Measurements from ENCODE around the gene AGTR2. TPM values are rescaled to one million over a fixed set of nuclear protein-coding genes. Genes with fewer than 3 reads are reported as not detected.
"Not testable (repeated sequence)": the region's sequence is repeated elsewhere in the genome, so short reads cannot be mapped to it uniquely, and the experiment has no call there.

AGTR2 gene
- total and polyA plus RNA-seq, 7 experiments from 2014 or later: not detected

- Histone ChIP-seq H3K27ac (ENCODE audit: low read depth, low read length) (no peak overlapping the region), H3K9me3 (ENCODE audit: control insufficient read depth in 2 of 3, low read length in 3 of 3) (no peaks in the 10 kb centered on the region), H3K27me3 (ENCODE audit: control insufficient read depth in 2 of 2, insufficient read depth in 2 of 2, low read length in 2 of 2) (no peaks in the 10 kb centered on the region), H3K4me1 (ENCODE audit: control insufficient read depth in 2 of 2, insufficient read depth in 2 of 2, low read length in 2 of 2) (no peaks in the 10 kb centered on the region), H3K36me3 (ENCODE audit: control insufficient read depth in 2 of 3, insufficient read depth in 3 of 3, low read length in 3 of 3) (no peaks in the 10 kb centered on the region), H3K4me3 (ENCODE audit: low read length) (no peak overlapping the region)
- CTCF ChIA-PET: no interaction called here
- H3K27me3 Mint-ChIP-seq: no peaks in the 10 kb centered on the region
- H3K9me3 Mint-ChIP-seq: peaks cover 0 to 11% (median 0%) of the 10 kb centered on the region in 11 donors
- intact Hi-C loops (cut with micrococcal nuclease): no loop called here
- POLR2A ChIA-PET: no interaction called here
- H3K4me1 Mint-ChIP-seq: no peaks in the 10 kb centered on the region
- no peaks in the 10 kb centered on the region for H3K36me3 Mint-ChIP-seq
- no peak for ATAC-seq
- no peak overlapping the region for H3K4me3 Mint-ChIP-seq
- no peak overlapping the region for H3K27ac Mint-ChIP-seq
- DNase-seq: no peak
Observed at GRCh38 chrX:116194649-116195048, 24.1 kb downstream of the AGTR2 start.

GRCh38 chrX:116198235-116198634, 27.7 kb downstream of the AGTR2 start:
- Mint-ChIP-seq H3K4me1 (no peaks in the 10 kb centered on the region), H3K4me3 (no peak overlapping the region), H3K27me3 (no peaks in the 10 kb centered on the region), H3K36me3 (no peaks in the 10 kb centered on the region), H3K9me3 (no peaks in the 10 kb centered on the region), H3K27ac (no peak overlapping the region)
- Histone ChIP-seq H3K9me3 (ENCODE audit: control insufficient read depth in 2 of 3, low read length in 3 of 3) (no peaks in the 10 kb centered on the region), H3K27ac (ENCODE audit: low read depth, low read length) (no peak overlapping the region), H3K4me3 (ENCODE audit: low read length) (no peak overlapping the region), H3K4me1 (ENCODE audit: control insufficient read depth in 2 of 2, insufficient read depth in 2 of 2, low read length in 2 of 2) (no peaks in the 10 kb centered on the region), H3K27me3 (ENCODE audit: control insufficient read depth in 2 of 2, insufficient read depth in 2 of 2, low read length in 2 of 2) (no peaks in the 10 kb centered on the region), H3K36me3 (ENCODE audit: control insufficient read depth in 2 of 3, insufficient read depth in 3 of 3, low read length in 3 of 3) (no peaks in the 10 kb centered on the region)
- CTCF ChIA-PET: no interaction called here
- DNase-seq (no peak), ATAC-seq (no peak)
- intact Hi-C loops (cut with micrococcal nuclease): no loop called here
- POLR2A ChIA-PET: no interaction called here

GRCh38 chrX:116198810-116199209, 28.3 kb downstream of the AGTR2 start:
- no peaks in the 10 kb centered on the region for H3K4me1 ChIP-seq (ENCODE audit: control insufficient read depth in 2 of 2, insufficient read depth in 2 of 2, low read length in 2 of 2)
- DNase-seq (no peak), ATAC-seq (no peak)
- intact Hi-C loops (cut with micrococcal nuclease): no loop called here
- H3K36me3 ChIP-seq (ENCODE audit: control insufficient read depth in 2 of 3, insufficient read depth in 3 of 3, low read length in 3 of 3): no peaks in the 10 kb centered on the region
- H3K4me3 ChIP-seq (ENCODE audit: low read length): no peak overlapping the region
- POLR2A ChIA-PET: no interaction called here
- Mint-ChIP-seq H3K4me1 (no peaks in the 10 kb centered on the region), H3K27ac (no peak overlapping the region), H3K36me3 (no peaks in the 10 kb centered on the region), H3K4me3 (no peak overlapping the region), H3K27me3 (no peaks in the 10 kb centered on the region), H3K9me3 (no peaks in the 10 kb centered on the region)
- H3K27ac ChIP-seq (ENCODE audit: low read depth, low read length): no peak overlapping the region
- no peaks in the 10 kb centered on the region for H3K9me3 ChIP-seq (ENCODE audit: control insufficient read depth in 2 of 3, low read length in 3 of 3)
- no peaks in the 10 kb centered on the region for H3K27me3 ChIP-seq (ENCODE audit: control insufficient read depth in 2 of 2, insufficient read depth in 2 of 2, low read length in 2 of 2)
- CTCF ChIA-PET: no interaction called here

GRCh38 chrX:116204932-116205331, 34.4 kb downstream of the AGTR2 start:
- Mint-ChIP-seq H3K9me3 (no peaks in the 10 kb centered on the region), H3K4me1 (no peaks in the 10 kb centered on the region), H3K27ac (no peak overlapping the region), H3K36me3 (no peaks in the 10 kb centered on the region), H3K27me3 (no peaks in the 10 kb centered on the region), H3K4me3 (no peak overlapping the region)
- CTCF ChIA-PET: no interaction called here
- Histone ChIP-seq H3K27ac (ENCODE audit: low read depth, low read length) (no peak overlapping the region), H3K4me1 (ENCODE audit: control insufficient read depth in 2 of 2, insufficient read depth in 2 of 2, low read length in 2 of 2) (no peaks in the 10 kb centered on the region), H3K36me3 (ENCODE audit: control insufficient read depth in 2 of 3, insufficient read depth in 3 of 3, low read length in 3 of 3) (no peaks in the 10 kb centered on the region), H3K4me3 (ENCODE audit: low read length) (no peak overlapping the region), H3K9me3 (ENCODE audit: control insufficient read depth in 2 of 3, low read length in 3 of 3) (no peaks in the 10 kb centered on the region), H3K27me3 (ENCODE audit: control insufficient read depth in 2 of 2, insufficient read depth in 2 of 2, low read length in 2 of 2) (no peaks in the 10 kb centered on the region)
- intact Hi-C loops (cut with micrococcal nuclease): no loop called here
- DNase-seq: no peak
- no peak for ATAC-seq
- POLR2A ChIA-PET: no interaction called here

GRCh38 chrX:116213262-116213661, 42.7 kb downstream of the AGTR2 start:
- CTCF ChIA-PET: no interaction called here
- no peak overlapping the region for H3K4me3 Mint-ChIP-seq

GRCh38 chrX:116217080-116217479, 46.5 kb downstream of the AGTR2 start:
- H3K36me3 Mint-ChIP-seq; H3K4me3 ChIP-seq (ENCODE audit: low read length); POLR2A ChIA-PET; H3K36me3 ChIP-seq (ENCODE audit: control insufficient read depth in 2 of 3, insufficient read depth in 3 of 3, low read length in 3 of 3); CTCF ChIA-PET; intact Hi-C loops (cut with micrococcal nuclease); ATAC-seq; H3K27me3 Mint-ChIP-seq; H3K27ac Mint-ChIP-seq; DNase-seq; H3K4me1 Mint-ChIP-seq; H3K9me3 Mint-ChIP-seq; H3K27me3 ChIP-seq (ENCODE audit: control insufficient read depth in 2 of 2, insufficient read depth in 2 of 2, low read length in 2 of 2); H3K27ac ChIP-seq (ENCODE audit: low read depth, low read length); H3K9me3 ChIP-seq (ENCODE audit: control insufficient read depth in 2 of 3, low read length in 3 of 3); H3K4me1 ChIP-seq (ENCODE audit: control insufficient read depth in 2 of 2, insufficient read depth in 2 of 2, low read length in 2 of 2); H3K4me3 Mint-ChIP-seq: not testable (repeated sequence)

More at GRCh38 chrX:116213262-116213661, 42.7 kb downstream of the AGTR2 start:
- no peaks in the 10 kb centered on the region for H3K36me3 Mint-ChIP-seq
- H3K4me1 ChIP-seq (ENCODE audit: control insufficient read depth in 2 of 2, insufficient read depth in 2 of 2, low read length in 2 of 2): no peaks in the 10 kb centered on the region
- intact Hi-C loops (cut with micrococcal nuclease): no loop called here
- no peak overlapping the region for H3K27ac Mint-ChIP-seq
- ATAC-seq (no peak), DNase-seq (no peak)
- no peak overlapping the region for H3K4me3 ChIP-seq (ENCODE audit: low read length)
- no peaks in the 10 kb centered on the region for H3K36me3 ChIP-seq (ENCODE audit: control insufficient read depth in 2 of 3, insufficient read depth in 3 of 3, low read length in 3 of 3)
- H3K9me3 Mint-ChIP-seq: peaks cover 0 to 2% (median 0%) of the 10 kb centered on the region in 11 donors
- no peaks in the 10 kb centered on the region for H3K9me3 ChIP-seq (ENCODE audit: control insufficient read depth in 2 of 3, low read length in 3 of 3)
- no peak overlapping the region for H3K27ac ChIP-seq (ENCODE audit: low read depth, low read length)
- H3K27me3 ChIP-seq (ENCODE audit: control insufficient read depth in 2 of 2, insufficient read depth in 2 of 2, low read length in 2 of 2): no peaks in the 10 kb centered on the region
- H3K27me3 Mint-ChIP-seq: no peaks in the 10 kb centered on the region
- POLR2A ChIA-PET: no interaction called here
- H3K4me1 Mint-ChIP-seq: no peaks in the 10 kb centered on the region
